ENCODE measurements around the gene PRMT3. TPM values are rescaled to one million over a fixed set of nuclear protein-coding genes. Genes with fewer than 3 reads are reported as not detected.

The PRMT3 gene
- total RNA-seq, 2 donors from 2014 or later, result 7.9 to 11.9 TPM

DNA sequence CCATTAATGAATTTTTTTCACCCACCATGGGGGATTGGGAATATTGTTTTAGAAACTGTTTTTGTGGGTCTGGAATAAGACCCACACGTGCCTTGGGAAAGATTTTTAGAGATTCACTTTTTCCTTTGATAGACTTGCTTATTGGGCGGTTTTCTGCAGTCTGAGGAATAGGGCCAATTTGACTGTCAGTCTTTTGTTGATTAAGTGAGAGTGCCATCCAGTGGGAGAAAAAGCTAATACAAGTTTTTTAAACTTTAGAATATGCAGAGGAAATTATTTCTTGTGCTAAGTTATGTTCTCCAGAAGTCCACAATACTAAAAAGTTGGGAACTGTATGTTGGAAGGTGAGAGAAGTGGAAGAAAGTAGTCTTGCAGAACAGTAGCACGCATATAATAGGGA is 56.1 kb downstream of the PRMT3 start:
- TF ChIP-seq, protein P1, sequence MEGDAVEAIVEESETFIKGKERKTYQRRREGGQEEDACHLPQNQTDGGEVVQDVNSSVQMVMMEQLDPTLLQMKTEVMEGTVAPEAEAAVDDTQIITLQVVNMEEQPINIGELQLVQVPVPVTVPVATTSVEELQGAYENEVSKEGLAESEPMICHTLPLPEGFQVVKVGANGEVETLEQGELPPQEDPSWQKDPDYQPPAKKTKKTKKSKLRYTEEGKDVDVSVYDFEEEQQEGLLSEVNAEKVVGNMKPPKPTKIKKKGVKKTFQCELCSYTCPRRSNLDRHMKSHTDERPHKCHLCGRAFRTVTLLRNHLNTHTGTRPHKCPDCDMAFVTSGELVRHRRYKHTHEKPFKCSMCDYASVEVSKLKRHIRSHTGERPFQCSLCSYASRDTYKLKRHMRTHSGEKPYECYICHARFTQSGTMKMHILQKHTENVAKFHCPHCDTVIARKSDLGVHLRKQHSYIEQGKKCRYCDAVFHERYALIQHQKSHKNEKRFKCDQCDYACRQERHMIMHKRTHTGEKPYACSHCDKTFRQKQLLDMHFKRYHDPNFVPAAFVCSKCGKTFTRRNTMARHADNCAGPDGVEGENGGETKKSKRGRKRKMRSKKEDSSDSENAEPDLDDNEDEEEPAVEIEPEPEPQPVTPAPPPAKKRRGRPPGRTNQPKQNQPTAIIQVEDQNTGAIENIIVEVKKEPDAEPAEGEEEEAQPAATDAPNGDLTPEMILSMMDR (IDR thresholded peaks at IDR 0.05), result peak in 1 of 2 donors; percentile 33
- Histone ChIP-seq H3K4me1 (no peaks in the 10 kb centered on the region), H3K27ac (no peak overlapping the region), H3K27me3 (no peaks in the 10 kb centered on the region), H3K36me3 (peaks cover 5% of the 10 kb centered on the region), H3K9me3 (no peaks in the 10 kb centered on the region), H3K4me3 (no peak overlapping the region)
- DNase-seq (ENCODE audit: low spot score), result no peak

DNA sequence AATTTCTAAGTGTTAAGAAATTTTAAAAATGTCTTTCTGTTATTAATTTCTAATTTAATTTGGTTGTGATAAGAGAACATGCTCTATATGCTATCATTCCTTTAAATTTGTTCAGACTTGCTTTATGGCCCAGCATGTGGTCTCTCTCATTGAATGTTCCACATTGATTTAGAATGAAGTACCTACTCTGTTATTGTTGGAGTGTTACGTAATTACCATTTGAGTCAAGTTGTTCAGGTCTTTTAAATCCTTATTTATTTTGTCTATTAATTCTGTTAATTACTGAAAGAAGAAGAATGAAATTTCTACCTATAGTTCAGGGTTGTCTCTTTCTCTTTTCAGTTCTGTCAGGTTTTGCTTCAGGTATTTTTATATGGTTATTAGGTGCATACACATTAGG is 57.0 kb downstream of the PRMT3 start:
- no peaks in the 10 kb centered on the region for H3K4me1 ChIP-seq
- H3K27me3 ChIP-seq, result no peaks in the 10 kb centered on the region
- H3K9me3 ChIP-seq, result no peaks in the 10 kb centered on the region
- H3K4me3 ChIP-seq, result no peak overlapping the region
- DNase-seq (ENCODE audit: low spot score), result no peak
- H3K27ac ChIP-seq, result no peak overlapping the region
- TF ChIP-seq, protein P1 (IDR thresholded peaks at IDR 0.05), result no peak
- no peaks in the 10 kb centered on the region for H3K36me3 ChIP-seq

DNA sequence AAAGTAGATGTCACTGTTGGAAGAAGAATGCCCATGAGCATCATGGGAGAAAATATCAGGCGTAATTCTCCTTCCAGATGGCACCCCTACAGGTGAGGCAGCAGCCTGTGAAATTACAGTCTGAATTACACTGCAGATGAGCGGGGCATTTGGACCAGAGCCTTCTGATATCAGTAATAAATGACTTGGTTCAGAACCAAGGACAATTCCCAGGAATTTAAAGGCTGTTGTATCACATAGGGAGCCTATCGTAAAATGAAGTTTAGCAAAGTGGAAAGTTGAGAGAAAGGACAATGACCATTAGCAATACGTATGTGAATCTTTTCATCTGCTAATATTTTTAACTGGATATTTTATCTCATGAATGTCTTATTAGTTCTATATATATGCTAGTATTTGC is 61.3 kb downstream of the PRMT3 start:
- no peak overlapping the region for H3K27ac ChIP-seq
- TF ChIP-seq, protein P1 (IDR thresholded peaks at IDR 0.05), result no peak
- no peaks in the 10 kb centered on the region for H3K9me3 ChIP-seq
- H3K4me3 ChIP-seq, result no peak overlapping the region
- no peak for DNase-seq (ENCODE audit: low spot score)
- H3K36me3 ChIP-seq, result no peaks in the 10 kb centered on the region
- H3K4me1 ChIP-seq, result no peaks in the 10 kb centered on the region
- no peaks in the 10 kb centered on the region for H3K27me3 ChIP-seq

DNA sequence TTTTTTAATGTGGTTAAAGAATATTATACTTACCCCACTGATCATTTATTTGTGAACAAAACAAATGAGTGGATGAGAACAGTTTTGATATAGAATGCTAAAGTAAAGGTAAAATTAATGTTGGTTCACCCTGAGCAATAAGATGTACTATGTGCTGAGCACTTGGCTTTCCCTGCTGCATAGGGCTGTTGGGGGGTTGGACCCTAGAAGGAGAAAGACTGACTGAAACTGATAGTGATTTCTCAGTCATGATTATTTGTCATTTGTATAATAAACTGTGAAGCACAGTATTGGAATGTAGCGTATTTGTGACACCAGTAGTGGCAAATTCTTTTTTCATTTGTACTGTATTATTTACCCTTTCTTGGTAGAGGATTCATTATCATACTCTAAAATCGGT is 63.3 kb downstream of the PRMT3 start:
- Histone ChIP-seq H3K27ac (no peak overlapping the region), H3K27me3 (no peaks in the 10 kb centered on the region), H3K36me3 (no peaks in the 10 kb centered on the region), H3K9me3 (no peaks in the 10 kb centered on the region), H3K4me1 (no peaks in the 10 kb centered on the region), H3K4me3 (no peak overlapping the region)
- DNase-seq (ENCODE audit: low spot score), result no peak
- TF ChIP-seq, protein P1 (IDR thresholded peaks at IDR 0.05), result no peak

- TF ChIP-seq, protein P1 (IDR thresholded peaks at IDR 0.05), result no peak
- DNase-seq (ENCODE audit: low spot score), result no peak
- no peaks in the 10 kb centered on the region for H3K9me3 ChIP-seq
Observed at GRCh38 chr11:20451568-20451967, 64.1 kb downstream of the PRMT3 start.

DNA sequence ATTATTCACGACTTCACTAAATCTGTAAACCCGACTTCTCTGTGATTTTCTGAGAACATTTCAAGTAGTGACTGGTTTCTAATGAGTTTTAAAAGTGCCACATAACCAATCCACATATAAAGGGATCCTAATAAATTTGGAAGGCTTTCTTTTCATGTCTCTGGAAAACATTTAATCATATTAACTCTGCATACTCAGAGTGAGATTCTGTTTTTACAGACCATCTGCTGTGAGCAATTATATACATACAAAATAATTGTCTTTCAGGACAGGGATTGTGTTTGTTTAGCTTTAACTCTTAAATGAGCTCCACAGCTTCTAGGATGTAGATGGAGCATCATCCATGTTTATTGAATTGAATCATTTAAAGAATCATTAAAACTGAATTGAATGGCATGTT is 65.1 kb downstream of the PRMT3 start:
- Histone ChIP-seq H3K36me3 (no peaks in the 10 kb centered on the region), H3K9me3 (no peaks in the 10 kb centered on the region), H3K27ac (no peak overlapping the region), H3K4me3 (no peak overlapping the region), H3K4me1 (no peaks in the 10 kb centered on the region), H3K27me3 (no peaks in the 10 kb centered on the region)
- DNase-seq (ENCODE audit: low spot score), result no peak
- TF ChIP-seq, protein P1 (IDR thresholded peaks at IDR 0.05), result no peak

More at GRCh38 chr11:20451568-20451967, 64.1 kb downstream of the PRMT3 start:
- no peak overlapping the region for H3K27ac ChIP-seq
- no peaks in the 10 kb centered on the region for H3K36me3 ChIP-seq
- H3K27me3 ChIP-seq, result no peaks in the 10 kb centered on the region
- H3K4me3 ChIP-seq, result no peak overlapping the region
- no peaks in the 10 kb centered on the region for H3K4me1 ChIP-seq
